Activated B cell treated with CpG ODN at 0.5 μM for 24 hours (primary cell): Measurements from ENCODE around the gene CRIP2. TPM values are rescaled to one million over a fixed set of nuclear protein-coding genes. Genes with fewer than 3 reads are reported as not detected.

Experiments
- ATAC-seq: fragments of 200-7000 bp; cut with Tn5 transposase; one replicate; pipeline ENCODE4 v1.10.0; 2021; ENCODE audit warnings: low read depth, mild to moderate bottlenecking, moderate library complexity
- CTCF ChIA-PET: fragments of 350-600 bp; sonication (Branson Sonifier 250); formaldehyde crosslinking; loops from one replicate; lab custom pipeline; 2021; ENCODE audit warnings: antibody characterized with exemption; lab: Charles Lee
- POLR2A ChIA-PET: fragments of 350-600 bp; sonication (Branson Sonifier 250); formaldehyde crosslinking; loops from one replicate; lab custom pipeline; 2021; ENCODE audit warnings: antibody characterized with exemption; lab: Charles Lee
- DNase-seq: peaks from one replicate; pipeline ENCODE4 v3.0.0; 2022
- H3K27ac Mint-ChIP-seq: one replicate; pipeline ENCODE4 v1.8.0; 2020; ENCODE audit warnings: mixed read lengths
- H3K27me3 Mint-ChIP-seq: one replicate; pipeline ENCODE4 v1.8.0; 2021; ENCODE audit warnings: mixed read lengths
- H3K36me3 Mint-ChIP-seq: one replicate; pipeline ENCODE4 v1.8.0; 2021; ENCODE audit warnings: low read depth, mixed read lengths
- H3K4me1 Mint-ChIP-seq: one replicate; pipeline ENCODE4 v1.8.0; 2021; ENCODE audit warnings: mixed read lengths
- H3K4me3 Mint-ChIP-seq: one replicate; pipeline ENCODE4 v1.8.0; 2020; ENCODE audit warnings: mild to moderate bottlenecking, mixed read lengths
- H3K9me3 Mint-ChIP-seq: one replicate; pipeline ENCODE4 v1.8.0; 2020; ENCODE audit warnings: mixed read lengths
- intact Hi-C: fragments of 100-400 bp; cut with micrococcal nuclease; formaldehyde crosslinking; loops from one replicate; pipeline ENCODE4 v1.15.1; 2024
- total RNA-seq: library from RNA; stranded (reverse); gene quantifications from 2 replicates; pipeline ENCODE4 v1.2.3, GENCODE V29; 2022
- TF ChIP-seq, protein P1 (sequence below): fragments of 200-600 bp; IDR thresholded peaks from one replicate; pipeline ENCODE4 v1.8.0; 2022; ENCODE audit warnings: antibody characterized with exemption, mild to moderate bottlenecking

The CRIP2 gene
- total RNA-seq, 1 donor from 2014 or later, result 3.0 TPM

- Mint-ChIP-seq H3K4me1 (peaks cover 23% of the 10 kb centered on the region), H3K27ac (no peak overlapping the region), H3K27me3 (no peaks in the 10 kb centered on the region), H3K9me3 (no peaks in the 10 kb centered on the region), H3K36me3 (peaks cover 32% of the 10 kb centered on the region), H3K4me3 (no peak overlapping the region)
- POLR2A ChIA-PET, result no interaction called here
- ATAC-seq, result no peak
- DNase-seq, result no peak
- intact Hi-C loops, result no loop called here
- TF ChIP-seq, protein P1, sequence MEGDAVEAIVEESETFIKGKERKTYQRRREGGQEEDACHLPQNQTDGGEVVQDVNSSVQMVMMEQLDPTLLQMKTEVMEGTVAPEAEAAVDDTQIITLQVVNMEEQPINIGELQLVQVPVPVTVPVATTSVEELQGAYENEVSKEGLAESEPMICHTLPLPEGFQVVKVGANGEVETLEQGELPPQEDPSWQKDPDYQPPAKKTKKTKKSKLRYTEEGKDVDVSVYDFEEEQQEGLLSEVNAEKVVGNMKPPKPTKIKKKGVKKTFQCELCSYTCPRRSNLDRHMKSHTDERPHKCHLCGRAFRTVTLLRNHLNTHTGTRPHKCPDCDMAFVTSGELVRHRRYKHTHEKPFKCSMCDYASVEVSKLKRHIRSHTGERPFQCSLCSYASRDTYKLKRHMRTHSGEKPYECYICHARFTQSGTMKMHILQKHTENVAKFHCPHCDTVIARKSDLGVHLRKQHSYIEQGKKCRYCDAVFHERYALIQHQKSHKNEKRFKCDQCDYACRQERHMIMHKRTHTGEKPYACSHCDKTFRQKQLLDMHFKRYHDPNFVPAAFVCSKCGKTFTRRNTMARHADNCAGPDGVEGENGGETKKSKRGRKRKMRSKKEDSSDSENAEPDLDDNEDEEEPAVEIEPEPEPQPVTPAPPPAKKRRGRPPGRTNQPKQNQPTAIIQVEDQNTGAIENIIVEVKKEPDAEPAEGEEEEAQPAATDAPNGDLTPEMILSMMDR, result no peak
- CTCF ChIA-PET, result no interaction called here
Measured at GRCh38 chr14:105427412-105427811, 47.2 kb upstream of the CRIP2 start.

GRCh38 chr14:105427936-105428485, 46.6 kb upstream of the CRIP2 start:
- Mint-ChIP-seq H3K36me3 (peaks cover 32% of the 10 kb centered on the region), H3K27ac (no peak overlapping the region), H3K27me3 (no peaks in the 10 kb centered on the region), H3K9me3 (no peaks in the 10 kb centered on the region), H3K4me3 (no peak overlapping the region), H3K4me1 (peaks cover 18% of the 10 kb centered on the region)
- DNase-seq, result no peak
- TF ChIP-seq, protein P1, result no peak
- CTCF ChIA-PET, result interaction anchor here (1.3 kb wide), 1 partner anchor 19 kb away, joined by 5 read pairs; no protein-coding TSS in a partner anchor
- ATAC-seq, result no peak
- intact Hi-C loops, result no loop called here
- POLR2A ChIA-PET, result interaction anchor here (0.7 kb wide), 1 partner anchor 324 kb away, joined by 6 read pairs; no protein-coding TSS in a partner anchor

GRCh38 chr14:105430042-105430441, 44.6 kb upstream of the CRIP2 start:
- intact Hi-C loops, result no loop called here
- Mint-ChIP-seq H3K4me3 (no peak overlapping the region), H3K4me1 (peaks cover 19% of the 10 kb centered on the region), H3K36me3 (peaks cover 30% of the 10 kb centered on the region), H3K27me3 (no peaks in the 10 kb centered on the region), H3K27ac (no peak overlapping the region), H3K9me3 (no peaks in the 10 kb centered on the region)
- ChIA-PET CTCF (interaction anchor here (1.6 kb wide), 1 partner anchor 51 kb away, joined by 4 read pairs; no protein-coding TSS in a partner anchor), POLR2A (interaction anchor here (0.6 kb wide), 1 partner anchor 10 kb away, joined by 5 read pairs; no protein-coding TSS in a partner anchor)
- ATAC-seq (no peak), DNase-seq (no peak)
- TF ChIP-seq, protein P1, result no peak

DNA sequence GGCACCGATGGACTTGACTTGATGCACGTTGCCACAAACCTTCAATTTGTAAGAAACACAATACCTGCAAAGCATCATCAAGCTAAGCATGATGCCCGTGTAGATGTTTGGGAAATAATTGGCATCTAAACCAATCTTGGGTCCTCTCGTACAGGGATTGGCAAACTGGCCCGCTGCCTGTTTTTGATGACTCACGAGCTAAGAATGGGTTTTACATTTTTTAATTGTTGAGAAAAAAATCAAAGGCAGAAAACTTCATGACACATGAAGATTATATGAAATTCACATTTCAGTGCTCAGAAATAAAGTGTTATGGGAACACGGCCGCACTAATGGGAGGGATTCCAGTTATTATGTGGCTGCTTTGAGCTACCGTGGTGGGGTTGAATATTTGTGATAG, 44.1 kb upstream of the CRIP2 start:
- DNase-seq, result no peak
- TF ChIP-seq, protein P1, result no peak
- ChIA-PET POLR2A (interaction anchor here (0.7 kb wide), 1 partner anchor 19 kb away, joined by 3 read pairs; no protein-coding TSS in a partner anchor), CTCF (interaction anchor here (1.6 kb wide), 1 partner anchor 50 kb away, joined by 4 read pairs; no protein-coding TSS in a partner anchor)
- intact Hi-C loops, result no loop called here
- H3K4me3 Mint-ChIP-seq, result no peak overlapping the region
- ATAC-seq, result no peak
- H3K36me3 Mint-ChIP-seq, result peaks cover 30% of the 10 kb centered on the region
- H3K4me1 Mint-ChIP-seq, result peaks cover 22% of the 10 kb centered on the region
- H3K9me3 Mint-ChIP-seq, result no peaks in the 10 kb centered on the region
- no peaks in the 10 kb centered on the region for H3K27me3 Mint-ChIP-seq
- no peak overlapping the region for H3K27ac Mint-ChIP-seq

DNA sequence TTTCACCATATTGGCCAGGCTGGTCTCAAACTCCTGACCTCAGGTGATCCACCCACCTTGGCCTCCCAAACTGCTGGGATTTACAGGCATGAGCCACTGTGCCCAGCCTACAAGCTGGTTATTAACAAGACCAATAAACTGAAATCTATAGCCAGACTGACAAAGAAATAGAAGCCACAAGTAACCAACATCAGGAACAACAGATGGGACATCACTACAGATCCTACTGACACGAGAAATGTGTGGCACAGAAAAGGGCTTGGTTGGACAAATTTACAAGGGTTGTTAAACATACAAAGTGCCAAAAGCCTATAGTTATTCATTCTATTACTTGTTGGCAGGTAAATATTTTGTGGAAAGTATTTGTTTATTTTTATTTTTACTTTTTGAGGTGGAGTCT, 43.4 kb upstream of the CRIP2 start:
- CTCF ChIA-PET, result interaction anchor here (1.6 kb wide), 1 partner anchor 50 kb away, joined by 4 read pairs; no protein-coding TSS in a partner anchor
- ATAC-seq, result no peak
- Mint-ChIP-seq H3K27ac (no peak overlapping the region), H3K27me3 (no peaks in the 10 kb centered on the region), H3K36me3 (peaks cover 28% of the 10 kb centered on the region), H3K4me1 (peaks cover 27% of the 10 kb centered on the region), H3K4me3 (no peak overlapping the region), H3K9me3 (no peaks in the 10 kb centered on the region)
- TF ChIP-seq, protein P1, result no peak
- POLR2A ChIA-PET, result interaction anchor here (0.7 kb wide), 1 partner anchor 20 kb away, joined by 3 read pairs; no protein-coding TSS in a partner anchor
- intact Hi-C loops, result no loop called here
- no peak for DNase-seq
